KOPT-K1 (cell line): ENCODE measurements around the gene SLC44A3.

Experiments used
- H3K27ac ChIP-seq: fragments of 200-600 bp; sonication (generic); 2 replicates; pipeline ENCODE4 v1.5.1; 2016; ENCODE audit warnings: antibody characterized with exemption, mild to moderate bottlenecking, low read depth, low read length; ENCODE audit not compliant: poor library complexity, severe bottlenecking
- H3K36me3 ChIP-seq: fragments of 200-600 bp; sonication (generic); 2 replicates; pipeline ENCODE4 v1.5.1; 2017; ENCODE audit warnings: antibody characterized with exemption, mild to moderate bottlenecking, low read length, moderate library complexity; ENCODE audit not compliant: insufficient read depth
- H3K9me3 ChIP-seq: fragments of 200-600 bp; sonication (generic); 2 replicates; pipeline ENCODE4 v1.5.1; 2017; ENCODE audit warnings: antibody characterized with exemption, low read length, mild to moderate bottlenecking; ENCODE audit not compliant: insufficient read depth, poor library complexity, severe bottlenecking

SLC44A3 gene

GRCh38 chr1:94912263-94913184 lies 92.4 kb downstream of the SLC44A3 start:
- Histone ChIP-seq H3K36me3 (no peaks in the 10 kb centered on the region), H3K27ac (no peak overlapping the region), H3K9me3 (no peaks in the 10 kb centered on the region)

- Histone ChIP-seq H3K9me3 (no peaks in the 10 kb centered on the region), H3K36me3 (no peaks in the 10 kb centered on the region), H3K27ac (no peak overlapping the region)
Measured at GRCh38 chr1:94917251-94917650, 97.1 kb downstream of the SLC44A3 start.

GRCh38 chr1:94919241-94920030 lies 99.3 kb downstream of the SLC44A3 start:
- Histone ChIP-seq H3K9me3 (no peaks in the 10 kb centered on the region), H3K27ac (no peak overlapping the region), H3K36me3 (no peaks in the 10 kb centered on the region)

- Histone ChIP-seq H3K27ac (no peak overlapping the region), H3K36me3 (no peaks in the 10 kb centered on the region), H3K9me3 (no peaks in the 10 kb centered on the region)
Measured at GRCh38 chr1:94920061-94920460, 99.9 kb downstream of the SLC44A3 start.

- no peaks in the 10 kb centered on the region for H3K36me3 ChIP-seq
- H3K27ac ChIP-seq: no peak overlapping the region
- H3K9me3 ChIP-seq: no peaks in the 10 kb centered on the region
Measured at GRCh38 chr1:94921977-94922376, 101.8 kb downstream of the SLC44A3 start.

GRCh38 chr1:94922761-94923331 lies 102.7 kb downstream of the SLC44A3 start:
- no peaks in the 10 kb centered on the region for H3K36me3 ChIP-seq
- H3K9me3 ChIP-seq: no peaks in the 10 kb centered on the region
- H3K27ac ChIP-seq: no peak overlapping the region

GRCh38 chr1:94925004-94925403 lies 104.8 kb downstream of the SLC44A3 start:
- H3K9me3 ChIP-seq: no peaks in the 10 kb centered on the region
- peak overlapping the region; percentile 43 for H3K27ac ChIP-seq
- H3K36me3 ChIP-seq: no peaks in the 10 kb centered on the region

GRCh38 chr1:94925561-94926125 lies 105.5 kb downstream of the SLC44A3 start:
- Histone ChIP-seq H3K27ac (peak overlapping the region; percentile 43), H3K9me3 (no peaks in the 10 kb centered on the region), H3K36me3 (no peaks in the 10 kb centered on the region)

GRCh38 chr1:94926126-94926914 lies 106.2 kb downstream of the SLC44A3 start:
- Histone ChIP-seq H3K36me3 (no peaks in the 10 kb centered on the region), H3K9me3 (no peaks in the 10 kb centered on the region), H3K27ac (peak overlapping the region; percentile 43)

- peak within 1 kb of the TSS; percentile 43 for H3K27ac ChIP-seq
Measured at GRCh38 chr1:94926915-94927404, 106.8 kb downstream of the SLC44A3 start, which contains the start of gene CNN3. TSS of gene CNN3 (minus strand) at chr1:94927110. CDS start at chr1:94926894, 216 bp downstream.

GRCh38 chr1:94927405-94928175 lies 107.4 kb downstream of the SLC44A3 start:
- Histone ChIP-seq H3K9me3 (no peaks in the 10 kb centered on the region), H3K36me3 (no peaks in the 10 kb centered on the region), H3K27ac (peak overlapping the region; percentile 15)

More at GRCh38 chr1:94926915-94927404, 106.8 kb downstream of the SLC44A3 start, which contains the start of gene CNN3:
- Histone ChIP-seq H3K36me3 (no peaks in the 10 kb centered on the region), H3K9me3 (no peaks in the 10 kb centered on the region)

- H3K9me3 ChIP-seq: no peaks in the 10 kb centered on the region
- H3K27ac ChIP-seq: no peak overlapping the region
- no peaks in the 10 kb centered on the region for H3K36me3 ChIP-seq
Measured at GRCh38 chr1:94928293-94928939, 108.3 kb downstream of the SLC44A3 start.
